Measurements from ENCODE around the gene ZFP62.
A peak's percentile ranks its signal among the peaks of the same experiment; 100 is the strongest.
"Not testable (repeated sequence)": the region's sequence is repeated elsewhere in the genome, so short reads cannot be mapped to it uniquely, and the experiment has no call there.

The ZFP62 gene

GRCh38 chr5:180829726-180830125 is 31.4 kb downstream of the ZFP62 start:
- DNase-seq: no peak

DNA sequence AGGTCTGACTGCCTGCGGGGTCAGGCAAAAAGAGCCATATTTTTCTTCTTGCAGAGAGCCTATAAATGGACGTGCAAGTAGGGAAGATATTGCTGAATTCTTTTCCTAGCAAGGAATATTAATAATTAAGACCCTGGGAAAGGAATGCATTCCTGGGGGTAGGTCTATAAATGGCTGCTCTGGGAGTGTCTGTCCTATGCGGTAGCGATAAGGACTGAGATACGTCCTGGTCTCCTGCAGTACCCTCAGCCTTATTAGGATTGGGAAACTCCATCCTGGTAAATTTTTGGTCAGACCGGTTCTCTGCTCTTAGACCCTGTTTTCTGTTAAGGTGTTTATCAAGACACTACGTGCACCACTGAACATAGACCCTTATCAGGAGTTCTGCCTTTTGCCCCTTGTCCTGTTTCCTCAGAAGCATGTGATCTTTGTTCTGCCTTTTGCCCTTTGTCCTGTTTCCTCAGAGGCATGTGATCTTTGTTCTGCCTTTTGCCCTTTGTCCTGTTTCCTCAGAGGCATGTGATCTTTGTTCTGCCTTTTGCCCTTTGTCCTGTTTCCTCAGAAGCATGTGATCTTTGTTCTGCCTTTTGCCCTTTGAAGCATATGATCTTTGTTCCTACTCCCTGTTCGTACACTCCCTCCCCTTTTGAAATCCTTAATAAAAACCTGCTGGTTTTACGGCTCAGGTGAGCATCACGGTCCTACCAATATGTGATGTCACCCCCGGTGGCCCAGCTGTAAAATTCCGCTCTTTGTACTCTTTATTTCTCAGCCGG is 32.1 kb downstream of the ZFP62 start:
- DNase-seq: not testable (repeated sequence)

GRCh38 chr5:180827374-180827773 is 33.7 kb downstream of the ZFP62 start:
- DNase-seq: not testable (repeated sequence)

GRCh38 chr5:180825768-180826525 is 35.1 kb downstream of the ZFP62 start:
- DNase-seq: no peak

GRCh38 chr5:180824630-180825476 is 36.2 kb downstream of the ZFP62 start:
- DNase-seq: no peak

DNA sequence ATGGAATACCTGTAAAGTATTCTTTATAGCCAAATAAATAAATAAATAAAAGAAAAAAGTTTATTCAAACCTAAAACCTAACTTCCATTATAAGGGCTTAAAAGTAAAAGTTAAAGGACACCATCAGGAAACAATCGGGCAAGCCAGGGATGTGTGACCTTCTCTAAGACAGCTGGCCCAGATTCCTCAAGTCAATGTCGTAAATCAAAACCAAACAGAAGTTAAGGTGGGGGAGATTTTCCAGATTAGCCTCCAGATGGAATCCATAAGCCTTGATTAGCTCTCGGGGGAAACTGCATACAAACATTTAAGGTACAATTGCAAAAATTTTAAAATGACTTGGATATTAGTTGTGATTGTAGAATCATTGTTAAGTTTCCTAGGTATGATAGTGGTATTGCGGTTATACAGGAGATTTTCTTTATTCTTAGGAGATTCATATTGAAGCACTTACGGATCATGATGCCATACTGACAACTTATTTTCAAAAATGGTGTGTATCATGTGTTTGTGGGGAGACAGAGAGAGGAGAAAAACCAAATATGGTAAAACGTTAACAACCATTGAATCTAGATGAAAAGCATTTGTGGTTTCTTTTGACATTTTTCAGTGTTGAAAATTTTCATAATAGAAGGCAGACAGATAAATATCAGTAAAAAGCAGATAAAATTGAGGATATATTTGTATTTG is 37.0 kb downstream of the ZFP62 start:
- no peak for DNase-seq

GRCh38 chr5:180823346-180823745 is 37.7 kb downstream of the ZFP62 start:
- DNase-seq: no peak

GRCh38 chr5:180821538-180821937 is 39.5 kb downstream of the ZFP62 start:
- no peak for DNase-seq

DNA sequence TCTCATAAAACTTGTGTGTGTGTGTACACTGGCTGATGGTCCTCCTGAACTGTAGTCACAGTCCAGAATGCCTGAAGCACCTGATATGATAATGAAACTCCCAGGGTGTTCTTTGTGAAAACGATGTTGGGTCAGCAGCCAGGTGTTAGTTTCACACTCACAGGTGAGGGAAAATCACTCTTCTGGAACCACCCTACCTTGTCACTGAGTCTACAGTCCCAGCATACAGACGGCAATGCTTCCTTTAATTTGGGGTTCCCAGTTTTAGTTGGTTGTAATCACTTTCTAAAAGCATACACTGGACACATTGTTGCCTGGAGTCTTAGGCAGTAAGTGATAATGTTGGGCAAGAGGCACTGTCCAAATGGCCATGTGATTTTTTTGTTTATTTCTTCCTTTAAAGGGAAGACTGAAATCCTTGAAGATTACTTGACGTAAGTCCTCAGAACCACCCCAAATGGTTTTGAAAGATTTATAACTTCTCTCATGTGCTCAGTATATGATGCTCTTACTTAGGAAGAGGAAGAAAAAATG is 40.2 kb downstream of the ZFP62 start:
- DNase-seq: no peak

- DNase-seq: no peak
Measured at GRCh38 chr5:180818677-180819341, 42.3 kb downstream of the ZFP62 start.

DNA sequence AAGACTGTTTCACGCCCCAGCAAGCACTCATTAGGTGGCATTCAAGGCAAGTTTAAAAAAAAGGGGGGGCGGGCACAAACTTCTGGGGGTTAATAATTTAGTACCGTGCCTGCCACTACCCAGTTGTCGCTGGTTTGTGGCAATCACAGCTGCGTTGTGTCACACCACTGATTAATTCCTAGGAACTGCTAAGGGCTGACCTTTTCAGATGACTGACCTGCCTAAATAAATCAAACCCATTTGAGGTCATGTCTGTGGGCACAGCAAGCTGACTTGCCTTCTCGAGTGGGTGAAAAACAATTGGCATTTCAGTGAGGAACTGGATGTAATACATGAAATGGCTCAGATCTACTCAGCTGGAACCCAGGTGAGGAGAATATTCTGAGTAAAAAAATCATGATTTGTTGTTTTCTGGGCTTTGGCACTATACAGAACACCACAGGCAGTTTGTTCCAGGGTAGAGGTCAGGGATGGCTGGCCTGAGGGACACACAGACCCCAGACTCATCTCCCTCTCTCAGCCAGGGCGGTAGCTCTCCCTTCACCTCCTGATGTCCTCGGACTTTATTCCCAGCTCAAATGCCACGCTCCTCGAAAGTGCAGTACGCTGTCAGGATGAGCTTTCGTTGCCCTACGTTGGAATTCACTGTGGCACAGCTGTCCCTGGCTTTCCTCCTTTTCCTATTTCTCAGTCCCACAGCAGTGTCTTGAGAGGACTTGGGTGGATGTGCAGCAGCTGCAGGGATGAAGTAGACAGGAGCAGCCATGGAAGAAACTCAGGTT is 43.0 kb downstream of the ZFP62 start:
- no peak for DNase-seq

DNA sequence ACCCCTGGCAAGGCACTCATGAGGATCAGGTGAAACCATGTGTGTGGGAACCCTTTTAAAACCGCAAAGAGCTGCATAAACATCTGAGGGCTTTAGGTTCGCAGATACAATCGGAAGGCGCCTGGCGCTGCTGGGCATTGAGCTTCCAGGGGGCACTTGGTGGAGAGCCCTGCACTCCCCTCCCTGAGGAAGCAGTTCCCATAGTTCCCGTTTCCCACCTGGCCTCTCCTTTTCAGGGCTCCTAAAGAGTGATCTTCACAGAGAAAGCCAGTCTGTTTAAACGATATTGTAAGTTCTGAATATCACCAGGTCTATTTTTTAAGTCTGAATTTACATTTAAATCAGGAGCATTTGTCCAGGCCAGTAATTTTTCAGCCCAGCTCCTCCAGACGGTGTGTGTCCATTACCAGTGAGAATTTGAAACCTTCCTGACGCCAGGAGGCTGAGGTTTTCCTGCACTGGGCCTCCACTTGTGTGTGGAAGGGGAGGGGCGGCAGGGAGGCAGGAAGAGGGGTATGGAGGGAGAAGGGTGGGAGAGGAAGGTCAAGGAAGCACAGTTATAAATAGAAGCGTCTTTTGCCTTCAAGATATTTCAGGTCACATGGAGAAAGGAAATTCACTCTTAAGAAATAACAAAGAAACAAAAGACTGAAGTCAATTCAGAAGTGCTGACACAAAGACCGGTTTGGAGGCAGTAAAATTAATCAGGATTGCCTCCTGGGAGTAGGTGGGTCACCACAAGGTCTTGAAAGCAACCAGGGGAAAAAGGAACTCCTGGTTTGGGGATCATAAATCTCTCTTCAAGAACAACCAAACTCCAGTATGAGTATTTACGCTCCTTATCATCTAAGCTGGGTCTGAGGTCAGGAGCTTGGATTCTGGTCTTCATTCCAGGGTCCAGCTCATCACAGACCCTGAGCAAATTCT is 44.2 kb downstream of the ZFP62 start:
- DNase-seq: no peak

DNA sequence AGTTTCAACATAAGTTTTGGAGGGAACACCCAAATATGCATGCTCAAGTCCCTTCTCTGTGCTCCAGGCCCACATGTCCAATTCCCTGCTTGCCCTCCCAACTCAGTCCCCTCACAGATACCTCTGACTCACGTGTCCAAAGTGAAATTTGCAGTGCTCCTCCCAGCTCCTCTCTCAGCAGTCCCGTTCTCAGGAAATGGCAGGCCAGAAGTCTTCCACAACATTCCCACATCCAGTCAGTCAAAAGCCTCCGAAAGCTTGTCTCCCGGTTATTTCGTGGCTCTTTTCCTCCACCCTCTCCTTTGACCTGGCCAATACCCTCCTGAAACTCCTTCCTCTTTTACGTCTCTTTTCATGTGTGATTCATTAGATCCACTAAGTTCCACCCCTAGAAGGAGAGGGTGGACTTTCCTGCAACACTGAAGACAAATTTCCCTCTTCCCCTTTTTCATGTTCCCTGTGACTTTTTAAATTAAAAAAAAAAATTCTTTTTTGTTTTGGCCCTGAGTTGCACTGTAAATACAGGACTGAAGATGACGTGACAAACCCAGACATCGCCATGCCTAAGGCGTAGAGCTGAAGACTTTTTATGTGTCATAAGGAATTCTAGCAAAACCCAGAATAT is 45.7 kb downstream of the ZFP62 start:
- no peak for DNase-seq

DNA sequence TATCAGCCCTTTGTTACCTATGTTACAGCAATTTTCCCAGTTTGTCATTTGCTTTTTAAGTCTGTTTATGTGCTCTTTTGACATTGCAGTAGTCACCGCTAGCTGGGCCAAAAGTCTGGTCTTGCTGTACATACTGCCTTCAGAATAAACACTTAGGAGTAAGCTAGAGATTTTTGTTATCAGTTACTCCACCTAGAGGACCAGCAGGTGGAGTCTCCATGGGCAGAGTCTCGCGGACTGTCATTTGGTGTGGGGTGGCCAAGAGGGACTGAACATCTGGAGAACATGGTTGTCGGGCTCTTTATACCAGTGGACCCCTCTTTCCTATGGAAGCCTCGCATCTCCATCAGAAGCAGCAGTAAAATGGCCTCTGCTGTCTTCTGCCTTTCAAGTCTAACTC is 47.7 kb downstream of the ZFP62 start:
- no peak for DNase-seq

GRCh38 chr5:180811623-180812124 is 49.4 kb downstream of the ZFP62 start:
- no peak for DNase-seq

DNA sequence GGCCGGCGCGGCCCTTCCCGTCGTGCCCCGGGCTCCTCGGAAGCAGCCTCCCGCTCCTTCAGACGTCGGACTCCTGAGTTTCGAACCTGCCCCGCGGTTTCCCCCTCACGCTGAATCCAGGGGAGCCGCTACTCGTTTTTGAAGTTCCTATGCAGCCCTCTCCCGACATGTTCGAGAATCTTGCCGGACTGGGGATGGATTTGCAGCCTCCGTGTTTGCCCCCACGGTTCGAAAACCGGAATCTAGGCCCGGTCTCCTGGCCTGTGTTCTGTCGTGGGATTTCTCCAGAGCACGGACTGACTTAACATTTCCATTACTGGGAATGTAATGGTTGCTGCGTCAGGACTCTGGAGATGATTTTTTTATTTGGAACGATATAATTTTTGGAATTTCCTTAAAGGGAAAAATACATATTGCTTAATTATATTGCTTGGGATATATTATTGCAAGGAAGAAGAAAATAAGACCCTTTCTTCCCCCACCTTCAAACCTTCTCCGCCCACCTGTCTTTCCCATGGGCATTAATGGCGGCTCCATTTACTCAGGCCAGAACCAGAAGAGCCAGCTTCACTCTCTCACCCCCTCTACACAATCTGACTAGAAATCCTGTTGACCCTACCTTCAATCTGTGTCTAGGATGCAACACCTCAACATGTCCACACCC is 50.0 kb downstream of the ZFP62 start:
- DNase-seq: no peak

GRCh38 chr5:180810210-180810958 is 50.7 kb downstream of the ZFP62 start:
- DNase-seq: peak; percentile 98
